Prostate gland (tissue), 2 donors: Measurements from ENCODE around the gene MIPOL1. TPM values are rescaled to one million over a fixed set of nuclear protein-coding genes. Genes with fewer than 3 reads are reported as not detected.
A peak's percentile ranks its signal among the peaks of the same experiment; 100 is the strongest.

ENCODE experiments used
- DNase-seq: peaks from one replicate; pipeline ENCODE4 v3.0.0-alpha.2; 2019; ENCODE audit warnings: low spot score
- H3K27ac ChIP-seq, 2 donors: fragments of 200-600 bp; sonication (generic); 2 replicates each; pipeline ENCODE4 v1.5.1; 2017 to 2019
- H3K27me3 ChIP-seq: fragments of 200-600 bp; sonication (generic); replicated peaks from 2 replicates; pipeline ENCODE4 v1.5.1; 2019; ENCODE audit not compliant: insufficient read depth
- H3K36me3 ChIP-seq, 2 donors: fragments of 200-600 bp; sonication (generic); 1 replicate in 1 of 2; 2 replicates in 1 of 2; pipeline versions ENCODE4 v1.5.1 to v1.8.1; 2017 to 2019
- H3K4me1 ChIP-seq: fragments of 200-600 bp; sonication (generic); replicated peaks from 2 replicates; pipeline ENCODE4 v1.5.1; 2019
- H3K4me3 ChIP-seq, 2 donors: fragments of 200-600 bp; sonication (generic); 2 replicates each; pipeline ENCODE4 v1.5.1; 2017 to 2019
- H3K9me3 ChIP-seq: fragments of 200-600 bp; sonication (generic); 2 replicates; pipeline ENCODE4 v1.5.1; 2017
- POLR2A ChIP-seq: fragments of 450-650 bp; IDR thresholded peaks from one replicate; pipeline ENCODE4 v1.6.1; 2016; ENCODE audit warnings: antibody characterized with exemption, mild to moderate bottlenecking
- POLR2AphosphoS5 ChIP-seq: sonication (generic); formaldehyde crosslinking; IDR thresholded peaks from one replicate; pipeline ENCODE4 v1.6.1; 2017; ENCODE audit warnings: antibody characterized with exemption
- WGBS: methylation state at CpG from one replicate; pipeline ENCODE4 v1.1.5; 2018; 5-methylcytosine and 5-hydroxymethylcytosine counted together
- intact Hi-C: fragments of 100-400 bp; cut with DNase I; formaldehyde crosslinking; loops from one replicate; pipeline ENCODE4 v1.14.2; 2022
- total RNA-seq, 2 donors: library from RNA; depleted of rRNA; stranded (reverse); fragments of >200 nt; gene quantifications; one replicate each; pipeline ENCODE4 v1.1.0, GENCODE V29; 2016
- TF ChIP-seq, protein P1 (sequence below), 4 experiments: fragments of 200-600 bp in 2 of 4; fragments of 450-650 bp in 2 of 4; sonication (generic) in 2 of 4; IDR thresholded peaks; 1 replicate in 3 of 4; 2 replicates in 1 of 4; pipeline ENCODE4 v1.5.1; 2016 to 2019; ENCODE audit warnings: antibody characterized with exemption in 4 of 4, mild to moderate bottlenecking in 2 of 4, moderate library complexity in 2 of 4

Gene MIPOL1
- total RNA-seq, 2 donors from 2014 or later = 14.4 to 31.4 TPM

DNA sequence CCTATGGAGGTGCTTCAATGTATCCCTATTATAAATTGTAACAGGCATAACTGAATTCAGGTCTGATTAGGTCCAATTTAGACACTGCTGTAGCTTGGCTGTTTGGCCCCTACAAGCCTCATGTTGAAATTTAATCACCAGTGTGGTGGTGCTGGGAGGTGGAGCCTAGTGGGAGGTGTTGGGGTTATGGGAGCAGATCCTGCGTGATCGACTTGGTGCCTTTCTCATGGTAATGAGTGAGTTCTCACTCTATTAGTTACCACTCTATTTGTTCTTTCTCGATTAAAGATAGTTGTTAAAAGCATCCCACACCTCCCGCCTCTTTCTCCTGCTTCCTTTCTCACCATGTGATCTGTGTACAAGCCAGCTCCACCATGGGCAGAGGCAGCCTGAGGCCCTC is 275.2 kb downstream of the MIPOL1 start:
- Histone ChIP-seq H3K9me3 (no peaks in the 10 kb centered on the region), H3K4me1 (no peaks in the 10 kb centered on the region), H3K4me3 (no peak overlapping the region), H3K36me3 (no peaks in the 10 kb centered on the region), H3K27ac (peak overlapping the region in 1 of 2 donors; percentile 12), H3K27me3 (no peaks in the 10 kb centered on the region)
- DNase-seq = no peak
- no peak for TF ChIP-seq POLR2A
- no peak for TF ChIP-seq POLR2AphosphoS5
- WGBS = 61% methylated on average over 4 of the region's 4 CpGs
- intact Hi-C loops = no loop called here

DNA sequence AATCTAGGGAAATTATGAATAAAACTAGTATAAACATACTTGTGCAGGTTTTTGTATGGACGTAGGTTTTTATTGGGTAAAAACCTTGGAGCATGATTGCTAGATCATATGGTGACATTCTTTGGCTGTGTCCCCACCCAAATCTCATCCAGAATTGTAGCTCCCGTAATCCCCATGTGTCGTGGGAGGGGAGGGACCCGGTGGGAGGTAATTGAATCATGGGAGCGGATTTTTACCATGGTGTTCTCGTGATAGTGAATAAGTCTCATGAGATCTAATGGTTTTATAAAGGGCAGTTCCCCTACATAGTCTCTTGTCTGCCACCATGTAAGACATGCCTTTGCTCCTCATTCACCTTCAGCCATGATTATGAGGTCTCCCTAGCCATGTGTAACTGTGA is 276.5 kb downstream of the MIPOL1 start:
- WGBS = 93% methylated on average over 6 of the region's 6 CpGs
- TF ChIP-seq POLR2AphosphoS5 (no peak), POLR2A (no peak)
- TF ChIP-seq, protein P1, sequence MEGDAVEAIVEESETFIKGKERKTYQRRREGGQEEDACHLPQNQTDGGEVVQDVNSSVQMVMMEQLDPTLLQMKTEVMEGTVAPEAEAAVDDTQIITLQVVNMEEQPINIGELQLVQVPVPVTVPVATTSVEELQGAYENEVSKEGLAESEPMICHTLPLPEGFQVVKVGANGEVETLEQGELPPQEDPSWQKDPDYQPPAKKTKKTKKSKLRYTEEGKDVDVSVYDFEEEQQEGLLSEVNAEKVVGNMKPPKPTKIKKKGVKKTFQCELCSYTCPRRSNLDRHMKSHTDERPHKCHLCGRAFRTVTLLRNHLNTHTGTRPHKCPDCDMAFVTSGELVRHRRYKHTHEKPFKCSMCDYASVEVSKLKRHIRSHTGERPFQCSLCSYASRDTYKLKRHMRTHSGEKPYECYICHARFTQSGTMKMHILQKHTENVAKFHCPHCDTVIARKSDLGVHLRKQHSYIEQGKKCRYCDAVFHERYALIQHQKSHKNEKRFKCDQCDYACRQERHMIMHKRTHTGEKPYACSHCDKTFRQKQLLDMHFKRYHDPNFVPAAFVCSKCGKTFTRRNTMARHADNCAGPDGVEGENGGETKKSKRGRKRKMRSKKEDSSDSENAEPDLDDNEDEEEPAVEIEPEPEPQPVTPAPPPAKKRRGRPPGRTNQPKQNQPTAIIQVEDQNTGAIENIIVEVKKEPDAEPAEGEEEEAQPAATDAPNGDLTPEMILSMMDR (IDR thresholded peaks at IDR 0.05) = no peak
- Histone ChIP-seq H3K4me1 (no peaks in the 10 kb centered on the region), H3K9me3 (no peaks in the 10 kb centered on the region), H3K36me3 (no peaks in the 10 kb centered on the region), H3K4me3 (no peak overlapping the region), H3K27me3 (no peaks in the 10 kb centered on the region), H3K27ac (no peak overlapping the region)
- intact Hi-C loops = no loop called here
- DNase-seq = no peak

- no peak for DNase-seq
- Histone ChIP-seq H3K27ac (no peak overlapping the region), H3K9me3 (no peaks in the 10 kb centered on the region), H3K4me1 (no peaks in the 10 kb centered on the region), H3K36me3 (no peaks in the 10 kb centered on the region), H3K4me3 (no peak overlapping the region), H3K27me3 (no peaks in the 10 kb centered on the region)
- intact Hi-C loops = no loop called here
- WGBS = 71% methylated on average over 3 of the region's 3 CpGs
- TF ChIP-seq, protein P1 (IDR thresholded peaks at IDR 0.05) = no peak
- no peak for TF ChIP-seq POLR2A
- no peak for TF ChIP-seq POLR2AphosphoS5
Observed at GRCh38 chr14:37480446-37481290, 282.9 kb downstream of the MIPOL1 start.

GRCh38 chr14:37482428-37482827 is 284.7 kb downstream of the MIPOL1 start:
- TF ChIP-seq POLR2A (no peak), POLR2AphosphoS5 (no peak)
- TF ChIP-seq, protein P1 (IDR thresholded peaks at IDR 0.05) = no peak

GRCh38 chr14:37483672-37484071 is 285.9 kb downstream of the MIPOL1 start:
- H3K4me1 ChIP-seq = no peaks in the 10 kb centered on the region
- H3K27ac ChIP-seq = no peak overlapping the region
- DNase-seq = no peak
- H3K36me3 ChIP-seq = no peaks in the 10 kb centered on the region
- H3K27me3 ChIP-seq = no peaks in the 10 kb centered on the region
- TF ChIP-seq POLR2A (no peak), POLR2AphosphoS5 (no peak)
- TF ChIP-seq, protein P1 (IDR thresholded peaks at IDR 0.05) = no peak
- no peaks in the 10 kb centered on the region for H3K9me3 ChIP-seq
- H3K4me3 ChIP-seq = no peak overlapping the region
- intact Hi-C loops = no loop called here
- over 99% methylated on average over 4 of the region's 4 CpGs for WGBS

More at GRCh38 chr14:37482428-37482827, 284.7 kb downstream of the MIPOL1 start:
- Histone ChIP-seq H3K4me1 (no peaks in the 10 kb centered on the region), H3K4me3 (no peak overlapping the region), H3K9me3 (no peaks in the 10 kb centered on the region), H3K27me3 (no peaks in the 10 kb centered on the region), H3K36me3 (no peaks in the 10 kb centered on the region), H3K27ac (no peak overlapping the region)
- WGBS = 95% methylated on average over 1 of the region's 1 CpG
- intact Hi-C loops = no loop called here
- no peak for DNase-seq
